Kidney (tissue), 14 donors: ENCODE results near the gene MINDY4. TPM values are rescaled to one million over a fixed set of nuclear protein-coding genes. Genes with fewer than 3 reads are reported as not detected.
"Not testable (repeated sequence)": the region's sequence is repeated elsewhere in the genome, so short reads cannot be mapped to it uniquely, and the experiment has no call there.

Source experiments
- DNase-seq, 5 donors: peaks; one replicate each; pipeline ENCODE4 v3.0.0-alpha.2; 2013 to 2020
- FAIRE-seq: peaks from 2 replicates; lab custom pipeline; 2012; peaks lifted over from hg19 to GRCh38; lab: Jason Lieb, UNC
- H3K27ac ChIP-seq, 2 donors: one replicate each; pipeline ENCODE4 v1.7.0; 2013; ENCODE audit warnings: low read depth in 2 of 2, low read length in 2 of 2, inconsistent platforms in 1 of 2
- H3K27me3 ChIP-seq: one replicate; pipeline ENCODE4 v1.7.1; 2013; ENCODE audit warnings: low read length, inconsistent platforms; ENCODE audit not compliant: control insufficient read depth, insufficient read depth
- H3K36me3 ChIP-seq, 3 donors: one replicate each; pipeline versions ENCODE4 v1.7.0 to v1.7.1; 2013; ENCODE audit warnings: low read length in 3 of 3, control low read depth in 1 of 3, inconsistent platforms in 1 of 3; ENCODE audit not compliant: insufficient read depth in 3 of 3, control insufficient read depth in 2 of 3
- H3K4me1 ChIP-seq, 3 donors: one replicate each; pipeline versions ENCODE4 v1.7.0 to v1.7.1; 2013; ENCODE audit warnings: low read length in 3 of 3, inconsistent platforms in 1 of 3, low read depth in 1 of 3; ENCODE audit not compliant: control insufficient read depth in 2 of 3, insufficient read depth in 2 of 3
- H3K4me3 ChIP-seq, 3 donors: one replicate each; pipeline versions ENCODE4 v1.7.0 to v1.8.1; 2013; ENCODE audit warnings: low read length in 3 of 3, control low read depth in 1 of 3, inconsistent platforms in 1 of 3
- H3K9ac ChIP-seq, 3 donors: one replicate each; pipeline versions ENCODE4 v1.7.0 to v1.7.1; 2013; ENCODE audit warnings: low read length in 3 of 3, control low read depth in 1 of 3, inconsistent platforms in 1 of 3
- H3K9me3 ChIP-seq, 3 donors: one replicate each; pipeline versions ENCODE4 v1.7.0 to v1.7.1; 2013; ENCODE audit warnings: low read length in 3 of 3, control low read depth in 1 of 3, inconsistent platforms in 1 of 3; ENCODE audit not compliant: control insufficient read depth in 2 of 3, insufficient read depth in 1 of 3
- CTCF ChIP-seq: IDR thresholded peaks from 3 replicates; pipeline ENCODE4 v1.5.1; 2012; ENCODE audit warnings: mild to moderate bottlenecking, moderate library complexity, borderline replicate concordance; ENCODE audit not compliant: insufficient read depth; ENCODE audit errors: extremely low read depth
- intact Hi-C: fragments of 100-400 bp; cut with DNase I; formaldehyde crosslinking; loops from one replicate; pipeline ENCODE4 v1.11.1; 2022
- polyA plus RNA-seq: library from polyadenylated mRNA; stranded (reverse); fragments of 350-450 nt; fragmentation: Illumina TruSeq; extraction: RNeasy Lipid Tissue Mini Kit (QIAGEN cat#74804); gene quantifications from one replicate; pipeline ENCODE4 v1.2.3, GENCODE V29; 2014; ENCODE audit warnings: low read depth, low replicate concordance; ENCODE audit not compliant: insufficient read depth
- total RNA-seq: library from RNA; stranded (reverse); fragmentation: NEBNext Ultra II Directional; extraction: Animal tissue kit (Norgen Biotek cat#: 25700); gene quantifications from one replicate; pipeline ENCODE4 v1.2.1, GENCODE V29; 2021
- donor health status: control.
- donor health status: control.
- donor health status: control.
- donor health status: control.
- donor health status: control.
- donor health status: DM: yes; HTN: yes; CAD: no.
- donor health status: Normal renal cell carcinoma (clear cell type).

The MINDY4 gene
- total and polyA plus RNA-seq, 2 donors from 2014 or later = 5.3 to 15.3 TPM

- no peaks in the 10 kb centered on the region for H3K9me3 ChIP-seq
- DNase-seq (no peak), FAIRE-seq (no peak)
- no peaks in the 10 kb centered on the region for H3K27me3 ChIP-seq
- no peak for TF ChIP-seq CTCF
- no peak overlapping the region for H3K4me3 ChIP-seq
- peaks cover 0 to 4% (median 0%) of the 10 kb centered on the region in 3 donors for H3K36me3 ChIP-seq
- no peaks in the 10 kb centered on the region for H3K4me1 ChIP-seq
- intact Hi-C loops = no loop called here
- no peak overlapping the region for H3K27ac ChIP-seq
- no peak overlapping the region for H3K9ac ChIP-seq
Measured at GRCh38 chr7:30831936-30832335, 60.7 kb downstream of the MINDY4 start.

GRCh38 chr7:30834017-30834674, 62.9 kb downstream of the MINDY4 start:
- H3K36me3 ChIP-seq, H3K27ac ChIP-seq, H3K27me3 ChIP-seq, H3K4me1 ChIP-seq, H3K4me3 ChIP-seq, intact Hi-C loops, DNase-seq, FAIRE-seq, H3K9me3 ChIP-seq, H3K9ac ChIP-seq: not testable (repeated sequence)

GRCh38 chr7:30835396-30835915, 64.2 kb downstream of the MINDY4 start:
- Histone ChIP-seq H3K4me1 (peaks cover 0 to 3% (median 0%) of the 10 kb centered on the region in 3 donors), H3K36me3 (peaks cover 0 to 5% (median 4%) of the 10 kb centered on the region in 3 donors), H3K9ac (no peak overlapping the region), H3K27me3 (no peaks in the 10 kb centered on the region), H3K27ac (no peak overlapping the region), H3K9me3 (no peaks in the 10 kb centered on the region), H3K4me3 (no peak overlapping the region)
- TF ChIP-seq CTCF = no peak
- no peak for FAIRE-seq
- intact Hi-C loops = no loop called here
- no peak for DNase-seq

GRCh38 chr7:30836991-30837390, 65.8 kb downstream of the MINDY4 start:
- TF ChIP-seq CTCF = no peak
- FAIRE-seq (no peak), DNase-seq (no peak)
- intact Hi-C loops = no loop called here
- H3K27me3 ChIP-seq = no peaks in the 10 kb centered on the region
- H3K27ac ChIP-seq = no peak overlapping the region
- no peak overlapping the region for H3K9ac ChIP-seq
- peaks cover 0 to 7% (median 4%) of the 10 kb centered on the region in 3 donors for H3K36me3 ChIP-seq
- H3K4me3 ChIP-seq = no peak overlapping the region
- H3K4me1 ChIP-seq = peaks cover 0 to 4% (median 0%) of the 10 kb centered on the region in 3 donors
- H3K9me3 ChIP-seq = no peaks in the 10 kb centered on the region
